ENCODE measurements around the gene KIAA1191.

The KIAA1191 gene

GRCh38 chr5:176381423-176381822 is 19.9 kb upstream of the KIAA1191 start:
- no peak overlapping the region for H3K4me2 ChIP-seq (ENCODE audit: low read depth, low read length, poor library complexity, severe bottlenecking)
- no peak for TF ChIP-seq CTCF (conservative IDR thresholded peaks at IDR 0.05; ENCODE audit: low read length)
- TF ChIP-seq EZH2phosphoT487 (IDR thresholded peaks at IDR 0.05; ENCODE audit: borderline replicate concordance) = no peak
- no peaks in the 10 kb centered on the region for H4K20me1 ChIP-seq (ENCODE audit: insufficient read depth, low read length, poor library complexity, severe bottlenecking)
- peaks cover 3% of the 10 kb centered on the region for H3K4me1 ChIP-seq (ENCODE audit: insufficient read depth, low read length, poor library complexity, severe bottlenecking)
- no peak overlapping the region for H2AFZ ChIP-seq (ENCODE audit: low read length)
- no peaks in the 10 kb centered on the region for H3K9me3 ChIP-seq (ENCODE audit: insufficient read depth, low read depth, low read length)
- H3K27me3 ChIP-seq (ENCODE audit: insufficient read depth, low read length, poor library complexity, severe bottlenecking) = no peaks in the 10 kb centered on the region
- H3F3A ChIP-seq (ENCODE audit: low read depth) = no peaks in the 10 kb centered on the region
- H3K36me3 ChIP-seq (ENCODE audit: insufficient read depth, low read length) = peaks cover 4% of the 10 kb centered on the region; the same call in 1 of the 2 replicates
- no peak overlapping the region for H3K9ac ChIP-seq (ENCODE audit: low read depth, low read length, poor library complexity, severe bottlenecking)
- no peak overlapping the region for H3K4me3 ChIP-seq (ENCODE audit: low read length, poor library complexity, severe bottlenecking)
- peaks cover 9% of the 10 kb centered on the region; the same call in 1 of the 2 replicates for H3K79me2 ChIP-seq (ENCODE audit: insufficient read depth, low read length)
- H3K9me2 ChIP-seq (replicated peaks; ENCODE audit: low read depth, low read length) = no peaks in the 10 kb centered on the region

- Histone ChIP-seq H3K9ac (ENCODE audit: low read depth, low read length, poor library complexity, severe bottlenecking) (no peak overlapping the region), H3K4me1 (ENCODE audit: insufficient read depth, low read length, poor library complexity, severe bottlenecking) (no peaks in the 10 kb centered on the region), H3K4me3 (ENCODE audit: low read length, poor library complexity, severe bottlenecking) (no peak overlapping the region), H3K27me3 (ENCODE audit: insufficient read depth, low read length, poor library complexity, severe bottlenecking) (no peaks in the 10 kb centered on the region), H3K9me2 (replicated peaks; ENCODE audit: low read depth, low read length) (no peaks in the 10 kb centered on the region), H3F3A (ENCODE audit: low read depth) (no peaks in the 10 kb centered on the region), H4K20me1 (ENCODE audit: insufficient read depth, low read length, poor library complexity, severe bottlenecking) (no peaks in the 10 kb centered on the region), H3K4me2 (ENCODE audit: low read depth, low read length, poor library complexity, severe bottlenecking) (no peak overlapping the region), H3K9me3 (ENCODE audit: insufficient read depth, low read depth, low read length) (no peaks in the 10 kb centered on the region), H3K79me2 (ENCODE audit: insufficient read depth, low read length) (no peaks in the 10 kb centered on the region), H3K36me3 (ENCODE audit: insufficient read depth, low read length) (peaks cover 3% of the 10 kb centered on the region; the same call in 1 of the 2 replicates), H2AFZ (ENCODE audit: low read length) (no peak overlapping the region)
- TF ChIP-seq CTCF (conservative IDR thresholded peaks at IDR 0.05; ENCODE audit: low read length) (no peak), EZH2phosphoT487 (IDR thresholded peaks at IDR 0.05; ENCODE audit: borderline replicate concordance) (no peak)
Observed at GRCh38 chr5:176379881-176380280, 18.3 kb upstream of the KIAA1191 start.

GRCh38 chr5:176373100-176373818 is 11.7 kb upstream of the KIAA1191 start:
- Histone ChIP-seq H3K4me1 (ENCODE audit: insufficient read depth, low read length, poor library complexity, severe bottlenecking) (no peaks in the 10 kb centered on the region), H3K4me3 (ENCODE audit: low read length, poor library complexity, severe bottlenecking) (no peak overlapping the region), H3K79me2 (ENCODE audit: insufficient read depth, low read length) (no peaks in the 10 kb centered on the region), H2AFZ (ENCODE audit: low read length) (no peak overlapping the region), H4K20me1 (ENCODE audit: insufficient read depth, low read length, poor library complexity, severe bottlenecking) (no peaks in the 10 kb centered on the region), H3K9ac (ENCODE audit: low read depth, low read length, poor library complexity, severe bottlenecking) (no peak overlapping the region), H3K4me2 (ENCODE audit: low read depth, low read length, poor library complexity, severe bottlenecking) (no peak overlapping the region), H3F3A (ENCODE audit: low read depth) (no peaks in the 10 kb centered on the region), H3K9me2 (replicated peaks; ENCODE audit: low read depth, low read length) (no peaks in the 10 kb centered on the region), H3K9me3 (ENCODE audit: insufficient read depth, low read depth, low read length) (no peaks in the 10 kb centered on the region), H3K27me3 (ENCODE audit: insufficient read depth, low read length, poor library complexity, severe bottlenecking) (no peaks in the 10 kb centered on the region), H3K36me3 (ENCODE audit: insufficient read depth, low read length) (no peaks in the 10 kb centered on the region)
- TF ChIP-seq EZH2phosphoT487 (IDR thresholded peaks at IDR 0.05; ENCODE audit: borderline replicate concordance) (no peak), CTCF (conservative IDR thresholded peaks at IDR 0.05; ENCODE audit: low read length) (no peak)

Measured in Loucy (cell line).